Esophagus squamous epithelium (tissue), 5 donors: ENCODE results near the gene TRIM67. TPM values are rescaled to one million over a fixed set of nuclear protein-coding genes. Genes with fewer than 3 reads are reported as not detected.

Source experiments
- DNase-seq: peaks from one replicate; lab custom pipeline; 2025; lab: John Stamatoyannopoulos, UW
- H3K27ac ChIP-seq, 4 donors: fragments of 200-600 bp; sonication (generic); one replicate each; pipeline ENCODE4 v1.5.1; 2016 to 2019; ENCODE audit warnings: mild to moderate bottlenecking in 1 of 4
- H3K27me3 ChIP-seq, 4 donors: fragments of 200-600 bp; sonication (generic); 1 replicate in 3 of 4; 2 replicates in 1 of 4; pipeline versions ENCODE4 v1.5.1 to v1.6.0; 2017 to 2021; ENCODE audit warnings: antibody characterized with exemption in 1 of 4
- H3K36me3 ChIP-seq, 3 donors: fragments of 200-600 bp; sonication (generic); one replicate each; pipeline ENCODE4 v1.5.1; 2016 to 2019
- H3K4me1 ChIP-seq, 3 donors: fragments of 200-600 bp; sonication (generic); one replicate each; pipeline ENCODE4 v1.5.1; 2017 to 2019
- H3K4me3 ChIP-seq, 4 donors: fragments of 200-600 bp; sonication (generic); 1 replicate in 3 of 4; 2 replicates in 1 of 4; pipeline ENCODE4 v1.5.1; 2016 to 2019; ENCODE audit warnings: mild to moderate bottlenecking in 2 of 4, moderate library complexity in 1 of 4
- H3K9me3 ChIP-seq, 3 donors: fragments of 200-600 bp; sonication (generic); one replicate each; pipeline ENCODE4 v1.5.1; 2016 to 2019
- CTCF ChIP-seq, 6 experiments: fragments of 450-650 bp in 4 of 6; fragments of 200-600 bp in 2 of 6; sonication (generic) in 2 of 6; IDR thresholded peaks; one replicate each; pipeline ENCODE4 v1.5.1; 2016 to 2019; ENCODE audit warnings: antibody characterized with exemption in 6 of 6, mild to moderate bottlenecking in 4 of 6, moderate library complexity in 4 of 6
- POLR2A ChIP-seq, 4 donors: fragments of 450-650 bp; IDR thresholded peaks; one replicate each; pipeline ENCODE4 v1.6.1; 2017; ENCODE audit warnings: antibody characterized with exemption in 4 of 4, mild to moderate bottlenecking in 4 of 4, moderate library complexity in 3 of 4
- WGBS, 2 donors: methylation state at CpG; one replicate each; pipeline ENCODE4 v1.1.5; 2018; 5-methylcytosine and 5-hydroxymethylcytosine counted together
- intact Hi-C: fragments of 100-400 bp; cut with DNase I; formaldehyde crosslinking; loops from one replicate; pipeline ENCODE4 v1.15.0; 2022
- total RNA-seq, 4 donors: library from RNA; depleted of rRNA; stranded (reverse); fragments of >200 nt; gene quantifications; one replicate each; pipeline ENCODE4 v1.1.0, GENCODE V29; 2016
- donor health status: DM: yes; HTN: yes; CAD: no.

The TRIM67 gene
- total RNA-seq, 4 donors from 2014 or later, result not detected

GRCh38 chr1:231188768-231189167 is 26.9 kb downstream of the TRIM67 start:
- no peaks in the 10 kb centered on the region for H3K36me3 ChIP-seq
- no peak overlapping the region for H3K27ac ChIP-seq
- H3K27me3 ChIP-seq, result peaks cover 0 to 100% (median 0%) of the 10 kb centered on the region in 4 donors
- no peak for DNase-seq
- no peak for TF ChIP-seq POLR2A (IDR thresholded peaks at IDR 0.05)
- no peak for TF ChIP-seq CTCF (IDR thresholded peaks at IDR 0.05)
- no peak overlapping the region for H3K4me3 ChIP-seq
- intact Hi-C loops, result no loop called here
- peaks cover 0 to 8% (median 0%) of the 10 kb centered on the region in 3 donors for H3K9me3 ChIP-seq
- H3K4me1 ChIP-seq, result peaks cover 0 to 4% (median 0%) of the 10 kb centered on the region in 3 donors
- 76 to 94% methylated on average over 4 to 7 of the region's 7 CpGs for WGBS, 2 donors

- no peaks in the 10 kb centered on the region for H3K36me3 ChIP-seq
- H3K27ac ChIP-seq, result no peak overlapping the region
- no peak overlapping the region for H3K4me3 ChIP-seq
- peaks cover 0 to 100% (median 0%) of the 10 kb centered on the region in 4 donors for H3K27me3 ChIP-seq
- TF ChIP-seq CTCF (IDR thresholded peaks at IDR 0.05) (no peak), POLR2A (IDR thresholded peaks at IDR 0.05) (no peak)
- peaks cover 0 to 8% (median 0%) of the 10 kb centered on the region in 3 donors for H3K9me3 ChIP-seq
- intact Hi-C loops, result no loop called here
- 80 to 93% methylated on average over 3 to 4 of the region's 5 CpGs for WGBS, 2 donors
- no peak for DNase-seq
- no peaks in the 10 kb centered on the region for H3K4me1 ChIP-seq
Measured at GRCh38 chr1:231189683-231190270, 27.9 kb downstream of the TRIM67 start.

GRCh38 chr1:231190456-231190855 is 28.6 kb downstream of the TRIM67 start:
- DNase-seq, result no peak
- no peaks in the 10 kb centered on the region for H3K4me1 ChIP-seq
- H3K36me3 ChIP-seq, result no peaks in the 10 kb centered on the region
- H3K9me3 ChIP-seq, result peaks cover 0 to 8% (median 0%) of the 10 kb centered on the region in 3 donors
- H3K4me3 ChIP-seq, result no peak overlapping the region
- H3K27ac ChIP-seq, result no peak overlapping the region
- TF ChIP-seq CTCF (IDR thresholded peaks at IDR 0.05), result no peak
- no peak for TF ChIP-seq POLR2A (IDR thresholded peaks at IDR 0.05)
- peaks cover 0 to 100% (median 0%) of the 10 kb centered on the region in 4 donors for H3K27me3 ChIP-seq
- intact Hi-C loops, result no loop called here
- 83 to 84% methylated on average over 4 to 10 of the region's 10 CpGs for WGBS, 2 donors

GRCh38 chr1:231192620-231193163 is 30.8 kb downstream of the TRIM67 start:
- Histone ChIP-seq H3K9me3 (peaks cover 0 to 8% (median 0%) of the 10 kb centered on the region in 3 donors), H3K4me3 (no peak overlapping the region), H3K36me3 (no peaks in the 10 kb centered on the region), H3K27ac (no peak overlapping the region), H3K4me1 (no peaks in the 10 kb centered on the region), H3K27me3 (peaks cover 0 to 99% (median 0%) of the 10 kb centered on the region in 4 donors)
- no peak for TF ChIP-seq CTCF (IDR thresholded peaks at IDR 0.05)
- TF ChIP-seq POLR2A (IDR thresholded peaks at IDR 0.05), result no peak
- intact Hi-C loops, result no loop called here
- DNase-seq, result no peak
- WGBS, 2 donors, result 41 to 51% methylated on average over 6 to 9 of the region's 12 CpGs

- TF ChIP-seq POLR2A (IDR thresholded peaks at IDR 0.05) (no peak), CTCF (IDR thresholded peaks at IDR 0.05) (no peak)
Measured at GRCh38 chr1:231193710-231194340, 32.0 kb downstream of the TRIM67 start.

More at GRCh38 chr1:231193710-231194340, 32.0 kb downstream of the TRIM67 start:
- Histone ChIP-seq H3K4me1 (no peaks in the 10 kb centered on the region), H3K27ac (no peak overlapping the region), H3K9me3 (peaks cover 0 to 8% (median 0%) of the 10 kb centered on the region in 3 donors), H3K36me3 (no peaks in the 10 kb centered on the region), H3K4me3 (no peak overlapping the region), H3K27me3 (peaks cover 0 to 97% (median 0%) of the 10 kb centered on the region in 4 donors)
- intact Hi-C loops, result no loop called here
- no peak for DNase-seq
- 58 to 67% methylated on average over 9 to 10 of the region's 10 CpGs for WGBS, 2 donors
